HG03378 (cell line): ENCODE results near the gene ABCA13.

ENCODE experiments used
- ATAC-seq: cut with Tn5 transposase; IDR thresholded peaks from one replicate; pipeline ENCODE4 v1.9.1; 2021; ENCODE audit warnings: mild to moderate bottlenecking, moderate library complexity; ENCODE audit not compliant: unreplicated experiment

Gene ABCA13

DNA sequence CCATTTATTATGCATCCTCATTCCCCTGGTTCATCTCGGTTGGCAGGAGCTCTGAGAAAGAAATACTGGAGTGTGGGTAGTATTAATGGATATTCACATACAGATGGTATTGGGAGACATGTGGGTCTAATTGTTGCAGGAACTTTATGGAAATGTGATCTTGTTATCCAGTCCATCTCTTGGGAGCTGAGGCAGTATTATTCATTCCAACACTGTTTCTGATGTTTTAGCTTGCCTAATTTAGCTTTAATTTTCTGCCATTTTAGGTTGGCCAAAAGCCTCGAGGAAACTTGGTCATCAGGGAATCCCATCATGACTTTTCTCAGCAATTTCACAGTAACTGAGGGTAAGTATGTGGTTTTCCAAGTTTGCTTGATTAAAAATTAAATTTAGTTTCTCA, 125.7 kb downstream of the ABCA13 start:
- no peak for ATAC-seq

DNA sequence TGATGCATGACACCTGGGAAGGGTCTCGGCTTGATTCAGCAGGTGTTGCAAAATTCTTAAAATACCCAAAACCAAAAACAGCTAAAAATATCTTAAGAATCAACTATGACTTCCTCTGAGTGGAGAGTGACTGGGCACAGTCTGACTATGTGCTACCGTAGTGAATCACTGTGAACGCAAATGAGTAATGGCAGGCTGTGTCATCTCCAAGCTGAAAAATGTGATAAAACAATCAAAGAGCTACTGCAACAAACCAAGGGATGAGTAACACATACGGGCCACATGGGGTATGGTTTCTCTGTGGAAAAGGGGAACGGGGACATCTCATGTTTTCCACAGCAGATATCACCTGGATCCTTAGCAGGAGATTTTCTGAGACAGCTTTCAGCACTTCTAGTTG, 127.5 kb downstream of the ABCA13 start:
- peak; percentile 84 for ATAC-seq

- peak; percentile 84 for ATAC-seq
Observed at GRCh38 chr7:48299580-48300169, 128.4 kb downstream of the ABCA13 start.

- no peak for ATAC-seq
Observed at GRCh38 chr7:48300301-48300700, 129.0 kb downstream of the ABCA13 start.

DNA sequence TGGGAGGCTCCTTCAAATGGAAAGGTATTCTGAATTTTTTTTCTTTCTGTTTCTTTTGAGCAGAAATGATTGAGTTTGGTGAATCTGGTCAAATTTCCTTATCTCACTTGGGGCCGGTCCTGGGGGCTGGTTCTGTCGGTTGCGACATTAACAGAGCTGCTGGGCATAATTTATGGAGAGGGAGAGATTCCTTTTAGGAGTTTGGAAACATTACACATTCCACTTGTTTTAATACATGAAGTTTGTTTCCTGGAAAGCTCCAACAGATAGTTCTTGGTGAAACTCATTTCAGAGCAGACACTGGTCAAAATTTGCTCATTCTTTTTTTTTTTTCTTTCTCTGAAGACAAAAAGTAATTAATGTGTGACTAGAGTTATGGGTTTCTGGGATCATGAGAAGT, 129.9 kb downstream of the ABCA13 start:
- ATAC-seq, result no peak

DNA sequence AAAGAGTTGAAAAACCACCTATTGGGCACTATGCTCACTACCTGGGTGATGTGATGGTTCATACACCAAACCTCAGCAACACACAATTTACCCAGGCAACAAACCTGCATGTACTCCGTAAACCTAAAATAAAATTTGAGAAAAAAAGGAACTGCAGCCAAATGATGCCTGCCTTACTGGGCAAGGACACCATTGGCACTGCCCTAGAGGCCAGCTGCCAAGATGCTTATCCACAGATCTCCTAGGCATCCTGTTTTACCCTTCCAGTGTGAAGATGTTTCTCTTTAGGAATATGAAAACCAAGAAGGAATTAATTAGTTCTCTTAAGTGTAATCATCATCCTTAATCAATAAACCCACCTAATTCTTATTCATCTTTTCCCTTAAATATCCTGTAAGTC, 133.4 kb downstream of the ABCA13 start:
- no peak for ATAC-seq

GRCh38 chr7:48305661-48306060, 134.4 kb downstream of the ABCA13 start:
- ATAC-seq, result no peak

DNA sequence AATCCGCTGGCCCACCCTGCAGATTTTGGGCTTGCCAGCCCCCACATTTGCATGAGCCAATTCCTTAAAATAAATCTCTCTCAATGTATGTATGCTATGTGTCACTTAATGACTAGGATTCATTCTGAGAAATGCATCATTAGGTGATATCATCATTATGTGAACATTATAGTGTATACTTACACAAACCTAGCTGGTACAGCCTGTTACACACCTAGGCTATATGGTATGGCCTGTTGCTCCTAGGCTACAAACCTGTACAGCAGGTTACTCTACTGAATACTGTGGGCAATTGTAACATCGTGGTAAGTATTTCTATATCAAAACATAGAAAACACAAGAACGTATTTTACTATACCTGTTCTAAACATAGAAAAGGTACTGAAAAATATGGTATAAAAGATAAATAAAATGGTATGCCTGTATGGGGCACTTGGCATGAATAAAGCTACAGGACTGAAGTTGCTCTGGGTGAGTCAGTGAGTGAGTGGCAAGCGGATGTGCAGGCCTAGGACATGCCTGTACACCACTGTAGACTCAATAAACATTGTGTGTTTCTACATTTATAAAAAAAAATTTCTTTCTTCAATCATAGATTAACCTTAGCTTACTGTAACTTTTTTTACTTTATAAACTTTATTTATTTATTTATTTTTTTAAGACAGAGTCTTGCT, 135.9 kb downstream of the ABCA13 start:
- no peak for ATAC-seq

DNA sequence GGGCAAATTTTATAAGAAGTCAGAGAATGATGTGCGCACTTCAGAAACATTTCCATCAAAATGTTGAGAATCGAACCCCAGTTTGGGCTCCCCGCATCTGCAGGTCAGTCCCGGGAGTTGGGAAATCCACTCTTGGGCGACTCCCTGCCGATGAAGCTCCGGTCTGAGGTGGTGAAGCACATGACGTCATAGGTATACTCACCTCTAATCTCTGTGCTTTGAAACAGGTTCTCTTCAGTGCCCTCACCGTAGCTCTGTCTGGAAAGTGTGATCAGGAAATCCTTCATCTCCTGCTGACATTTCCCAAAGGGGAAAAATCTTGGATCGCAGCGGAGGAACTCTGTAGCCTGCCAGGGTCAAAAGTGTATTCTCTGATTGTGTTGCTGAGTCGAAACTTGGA, 138.5 kb downstream of the ABCA13 start:
- ATAC-seq, result no peak

GRCh38 chr7:48311464-48312100, 140.3 kb downstream of the ABCA13 start:
- ATAC-seq, result no peak

- no peak for ATAC-seq
Observed at GRCh38 chr7:48312151-48312550, 140.9 kb downstream of the ABCA13 start.

- no peak for ATAC-seq
Observed at GRCh38 chr7:48316768-48317167, 145.5 kb downstream of the ABCA13 start.

DNA sequence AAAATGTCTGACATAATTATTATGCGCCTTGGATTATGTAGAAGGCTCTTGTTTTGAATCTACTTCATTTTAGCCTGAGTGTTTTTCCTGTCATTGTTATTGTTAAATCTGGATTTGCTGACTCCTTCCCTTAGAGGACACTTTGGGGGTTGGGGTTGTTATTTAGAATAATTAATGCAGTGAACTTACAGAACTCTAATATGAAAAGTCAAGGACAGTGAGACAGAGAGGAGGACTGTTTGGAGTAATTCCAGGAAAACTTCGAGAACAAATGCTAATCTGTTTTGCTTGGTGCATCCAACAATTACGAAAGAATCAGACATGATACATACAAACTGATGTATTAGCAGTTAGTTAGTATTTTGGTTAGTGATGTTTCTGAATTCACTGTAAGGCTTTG, 146.1 kb downstream of the ABCA13 start:
- no peak for ATAC-seq

GRCh38 chr7:48321319-48322010, 150.2 kb downstream of the ABCA13 start:
- no peak for ATAC-seq

DNA sequence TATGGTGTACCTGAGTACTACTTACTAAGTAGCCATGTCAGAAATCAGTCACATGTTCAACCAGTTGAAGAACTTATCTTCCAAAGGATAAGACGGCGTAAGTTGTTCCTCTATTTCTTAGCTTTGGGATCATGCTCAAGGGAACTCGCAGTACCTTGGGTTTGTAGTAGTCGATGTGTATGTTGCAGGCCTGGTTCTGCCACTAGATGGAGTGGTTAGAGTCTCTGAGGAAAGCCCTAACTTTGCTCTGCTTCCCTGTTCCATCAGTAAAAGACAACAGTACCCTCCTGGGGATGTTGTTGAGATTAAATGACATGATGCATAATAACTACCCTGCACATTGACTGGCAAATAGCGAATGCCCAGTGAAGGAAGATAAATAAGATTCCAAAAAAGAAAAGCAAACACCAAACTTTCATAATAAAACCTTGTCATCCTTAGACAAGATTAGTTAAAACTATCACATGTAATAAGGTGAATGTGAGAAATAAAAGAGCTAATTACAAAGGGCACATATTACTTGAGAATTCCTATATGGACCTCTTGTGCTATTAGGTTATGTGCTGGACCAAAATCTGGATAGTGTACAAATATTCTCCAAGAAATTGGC, 165.9 kb downstream of the ABCA13 start:
- ATAC-seq, result no peak

DNA sequence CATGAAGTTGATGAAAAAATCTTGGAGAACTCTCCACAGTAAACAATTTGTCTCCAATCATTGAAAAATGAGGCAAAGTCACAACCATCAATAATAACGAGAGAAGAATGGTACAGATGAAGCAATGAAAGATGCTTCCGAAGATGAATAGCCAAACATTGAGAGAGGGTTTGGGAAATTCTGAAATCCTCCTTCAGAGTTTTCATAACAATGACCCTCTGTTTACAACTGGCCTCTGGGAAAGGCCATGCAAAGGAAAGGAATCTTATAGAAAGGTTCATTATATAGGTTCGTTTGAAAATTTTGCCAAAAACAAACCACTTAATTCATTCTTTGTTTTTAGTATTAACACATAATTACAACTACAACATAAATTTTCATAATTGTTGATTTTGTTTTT, 166.5 kb downstream of the ABCA13 start:
- ATAC-seq, result no peak

- ATAC-seq, result no peak
Observed at GRCh38 chr7:48347230-48347825, 176.1 kb downstream of the ABCA13 start.

DNA sequence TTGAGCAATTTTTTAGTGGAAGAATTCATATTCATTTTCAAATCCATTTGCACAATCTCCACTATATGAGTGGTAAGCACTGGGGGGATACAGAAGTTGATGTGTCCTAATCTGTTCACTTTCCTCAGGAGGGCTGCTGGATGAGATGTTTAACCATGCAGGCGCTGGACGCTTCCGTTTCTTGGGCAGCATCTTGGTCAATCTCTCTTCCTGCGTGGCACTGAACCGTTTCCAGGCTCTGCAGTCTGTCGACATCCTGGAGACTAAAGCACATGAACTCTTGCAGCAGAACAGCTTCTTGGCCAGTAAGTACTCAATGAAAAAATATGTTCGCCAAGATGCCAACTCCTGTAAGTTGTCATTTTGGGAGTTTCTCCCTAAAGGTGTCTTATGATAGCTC, 179.3 kb downstream of the ABCA13 start:
- no peak for ATAC-seq

GRCh38 chr7:48351900-48352299, 180.6 kb downstream of the ABCA13 start:
- no peak for ATAC-seq

DNA sequence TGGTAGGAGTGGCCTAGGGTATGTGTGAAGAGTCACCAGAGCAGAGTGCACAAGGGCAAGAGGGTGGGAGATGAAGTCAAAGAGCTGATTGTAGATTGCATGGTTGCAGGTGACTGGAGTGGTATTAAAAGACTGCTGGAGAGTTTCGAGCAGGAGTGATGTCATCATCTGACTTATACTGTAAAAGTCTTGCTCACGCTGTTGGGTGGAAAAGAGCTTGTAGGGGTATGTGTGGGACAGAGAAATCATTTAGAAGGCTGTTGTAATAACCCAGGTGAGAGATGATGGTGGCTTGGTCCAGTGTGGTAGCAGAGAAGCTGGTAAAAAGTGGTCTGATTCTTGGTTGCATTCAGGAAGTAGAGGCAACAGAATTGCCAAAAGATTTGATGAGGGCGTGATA, 184.1 kb downstream of the ABCA13 start:
- ATAC-seq, result no peak

DNA sequence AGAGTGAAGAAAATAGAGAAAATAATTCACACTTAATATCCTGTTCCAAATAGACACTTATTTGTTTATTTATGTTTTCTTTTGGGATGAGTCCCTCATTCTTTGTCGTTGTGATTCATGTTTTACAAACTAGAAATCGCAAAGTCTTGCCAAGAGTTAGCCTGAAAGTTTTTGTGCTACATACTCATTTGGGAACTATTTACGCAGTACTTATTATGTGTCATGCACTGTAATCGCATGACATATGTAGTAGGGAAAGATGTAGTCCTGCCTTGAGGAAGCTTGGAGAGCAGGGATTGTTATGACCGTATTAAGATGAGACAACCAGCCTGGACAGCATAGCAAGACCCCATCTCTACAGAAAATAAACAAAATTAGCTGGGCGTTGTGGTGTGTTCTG, 189.3 kb downstream of the ABCA13 start:
- no peak for ATAC-seq
